Activated CD8-positive, alpha-beta memory T cell treated with anti-CD3 and anti-CD28 coated beads, Interleukin-2, amount 50 U/mL, for 48 hours (primary cell): ENCODE measurements around the gene IFNA14.
"Not testable (repeated sequence)": the region's sequence is repeated elsewhere in the genome, so short reads cannot be mapped to it uniquely, and the experiment has no call there.

Experiments
- DNase-seq: peaks from one replicate; pipeline ENCODE4 v3.0.0-alpha.2; 2020

The IFNA14 gene

GRCh38 chr9:21213411-21214326 is 26.1 kb downstream of the IFNA14 start:
- DNase-seq: not testable (repeated sequence)

DNA sequence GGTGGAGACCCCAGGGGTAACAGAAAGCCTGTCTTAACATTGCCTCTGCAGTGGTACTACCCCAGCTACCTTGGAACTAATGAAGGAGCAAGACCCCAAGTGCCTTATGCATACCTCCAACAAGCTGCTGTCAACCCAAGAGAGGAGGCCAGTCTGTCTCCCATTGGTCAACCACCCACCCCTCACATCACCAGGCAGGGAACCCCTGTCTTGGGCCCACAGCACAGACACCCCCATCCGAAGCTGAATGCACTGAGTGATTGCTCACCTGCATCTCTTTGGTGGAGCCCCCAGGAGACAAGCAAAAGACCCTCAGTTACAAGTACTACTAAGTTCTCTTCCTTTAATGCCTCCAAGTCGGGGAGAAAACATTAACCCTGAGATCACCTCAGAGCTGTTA is 27.6 kb downstream of the IFNA14 start:
- not testable (repeated sequence) for DNase-seq

GRCh38 chr9:21210782-21211181 is 29.0 kb downstream of the IFNA14 start:
- DNase-seq: not testable (repeated sequence)

DNA sequence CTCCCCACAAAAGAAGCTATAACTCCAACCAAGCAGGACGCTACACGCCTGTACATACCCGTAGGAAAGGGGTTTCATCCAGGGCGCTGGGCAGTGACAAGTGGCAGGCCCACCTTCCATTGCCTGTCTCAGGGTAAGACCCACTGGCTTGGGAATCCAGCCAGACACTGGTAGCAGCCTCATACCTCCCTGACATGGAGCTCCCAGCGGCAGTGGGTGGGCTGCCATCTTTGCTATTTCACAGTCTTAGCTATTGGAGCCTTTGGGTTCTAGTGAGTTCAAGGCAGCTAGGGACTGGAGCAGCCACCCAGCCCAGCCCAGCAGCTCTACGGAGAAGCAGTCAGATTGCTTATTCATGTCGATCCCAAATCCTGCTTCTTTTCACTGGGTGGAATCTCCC is 29.5 kb downstream of the IFNA14 start:
- peak; percentile 34 for DNase-seq

GRCh38 chr9:21207043-21207442 is 32.8 kb downstream of the IFNA14 start, which contains the start of gene IFNA10:
Gene IFNA10, minus strand, starts transcription at chr9:21207143. Its CDS starts 46 bp downstream, at chr9:21207097.
- DNase-seq: not testable (repeated sequence)

GRCh38 chr9:21205204-21205603 is 34.6 kb downstream of the IFNA14 start:
- no peak for DNase-seq

- DNase-seq: peak; percentile 41
Observed at GRCh38 chr9:21202105-21202504, 37.7 kb downstream of the IFNA14 start, which contains the start of gene IFNA7. Gene IFNA7, minus strand, starts transcription at chr9:21202205. Its CDS starts 40 bp downstream, at chr9:21202165.

GRCh38 chr9:21194867-21195776 is 44.7 kb downstream of the IFNA14 start:
- not testable (repeated sequence) for DNase-seq
